PFSK-1 (cell line): Measurements from ENCODE around the gene GNGT2.

Experiments
- FOXP2 ChIP-seq: optimal IDR thresholded peaks from 2 replicates; pipeline ENCODE3; 2011; ENCODE audit warnings: borderline replicate concordance, control low read depth, inconsistent platforms; ENCODE audit not compliant: insufficient read depth; ENCODE audit errors: extremely low read length, extremely low read depth
- POLR2AphosphoS5 ChIP-seq: IDR thresholded peaks from 2 replicates; pipeline ENCODE4 v1.6.1; 2012; ENCODE audit warnings: low read depth, mild to moderate bottlenecking, control low read depth, low read length, moderate library complexity
- SIN3A ChIP-seq: IDR thresholded peaks from 2 replicates; pipeline ENCODE4 v1.6.1; 2012; ENCODE audit warnings: mild to moderate bottlenecking, low read length, moderate library complexity, borderline replicate concordance; ENCODE audit not compliant: insufficient read depth
- TAF1 ChIP-seq: IDR thresholded peaks from 2 replicates; pipeline ENCODE4 v1.6.1; 2012; ENCODE audit warnings: low read length, control low read depth, borderline replicate concordance; ENCODE audit not compliant: insufficient read depth
- TF ChIP-seq, protein P1 (sequence below), 2 experiments: IDR thresholded peaks; 2 replicates each; pipeline versions ENCODE4 v1.6.1 to v1.8.0; 2011 to 2012; ENCODE audit warnings: low read depth in 2 of 2, low read length in 2 of 2, control low read depth in 1 of 2, inconsistent platforms in 1 of 2, mild to moderate bottlenecking in 1 of 2, moderate library complexity in 1 of 2; ENCODE audit not compliant: insufficient read depth in 1 of 2

- no peak for TF ChIP-seq TAF1
- no peak for TF ChIP-seq POLR2AphosphoS5
- no peak for TF ChIP-seq SIN3A
- TF ChIP-seq, protein P1, sequence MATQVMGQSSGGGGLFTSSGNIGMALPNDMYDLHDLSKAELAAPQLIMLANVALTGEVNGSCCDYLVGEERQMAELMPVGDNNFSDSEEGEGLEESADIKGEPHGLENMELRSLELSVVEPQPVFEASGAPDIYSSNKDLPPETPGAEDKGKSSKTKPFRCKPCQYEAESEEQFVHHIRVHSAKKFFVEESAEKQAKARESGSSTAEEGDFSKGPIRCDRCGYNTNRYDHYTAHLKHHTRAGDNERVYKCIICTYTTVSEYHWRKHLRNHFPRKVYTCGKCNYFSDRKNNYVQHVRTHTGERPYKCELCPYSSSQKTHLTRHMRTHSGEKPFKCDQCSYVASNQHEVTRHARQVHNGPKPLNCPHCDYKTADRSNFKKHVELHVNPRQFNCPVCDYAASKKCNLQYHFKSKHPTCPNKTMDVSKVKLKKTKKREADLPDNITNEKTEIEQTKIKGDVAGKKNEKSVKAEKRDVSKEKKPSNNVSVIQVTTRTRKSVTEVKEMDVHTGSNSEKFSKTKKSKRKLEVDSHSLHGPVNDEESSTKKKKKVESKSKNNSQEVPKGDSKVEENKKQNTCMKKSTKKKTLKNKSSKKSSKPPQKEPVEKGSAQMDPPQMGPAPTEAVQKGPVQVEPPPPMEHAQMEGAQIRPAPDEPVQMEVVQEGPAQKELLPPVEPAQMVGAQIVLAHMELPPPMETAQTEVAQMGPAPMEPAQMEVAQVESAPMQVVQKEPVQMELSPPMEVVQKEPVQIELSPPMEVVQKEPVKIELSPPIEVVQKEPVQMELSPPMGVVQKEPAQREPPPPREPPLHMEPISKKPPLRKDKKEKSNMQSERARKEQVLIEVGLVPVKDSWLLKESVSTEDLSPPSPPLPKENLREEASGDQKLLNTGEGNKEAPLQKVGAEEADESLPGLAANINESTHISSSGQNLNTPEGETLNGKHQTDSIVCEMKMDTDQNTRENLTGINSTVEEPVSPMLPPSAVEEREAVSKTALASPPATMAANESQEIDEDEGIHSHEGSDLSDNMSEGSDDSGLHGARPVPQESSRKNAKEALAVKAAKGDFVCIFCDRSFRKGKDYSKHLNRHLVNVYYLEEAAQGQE (IDR thresholded peaks at IDR 0.05; ENCODE audit: insufficient read depth in 1 of 2, low read depth in 2 of 2, low read length in 2 of 2): no peak
- TF ChIP-seq FOXP2: no peak
Observed at GRCh38 chr17:49203796-49204195, 6.6 kb downstream of the GNGT2 start.
